ENCODE measurements around the gene LYRM7.
"Not testable (repeated sequence)": the region's sequence is repeated elsewhere in the genome, so short reads cannot be mapped to it uniquely, and the experiment has no call there.

The LYRM7 gene

DNA sequence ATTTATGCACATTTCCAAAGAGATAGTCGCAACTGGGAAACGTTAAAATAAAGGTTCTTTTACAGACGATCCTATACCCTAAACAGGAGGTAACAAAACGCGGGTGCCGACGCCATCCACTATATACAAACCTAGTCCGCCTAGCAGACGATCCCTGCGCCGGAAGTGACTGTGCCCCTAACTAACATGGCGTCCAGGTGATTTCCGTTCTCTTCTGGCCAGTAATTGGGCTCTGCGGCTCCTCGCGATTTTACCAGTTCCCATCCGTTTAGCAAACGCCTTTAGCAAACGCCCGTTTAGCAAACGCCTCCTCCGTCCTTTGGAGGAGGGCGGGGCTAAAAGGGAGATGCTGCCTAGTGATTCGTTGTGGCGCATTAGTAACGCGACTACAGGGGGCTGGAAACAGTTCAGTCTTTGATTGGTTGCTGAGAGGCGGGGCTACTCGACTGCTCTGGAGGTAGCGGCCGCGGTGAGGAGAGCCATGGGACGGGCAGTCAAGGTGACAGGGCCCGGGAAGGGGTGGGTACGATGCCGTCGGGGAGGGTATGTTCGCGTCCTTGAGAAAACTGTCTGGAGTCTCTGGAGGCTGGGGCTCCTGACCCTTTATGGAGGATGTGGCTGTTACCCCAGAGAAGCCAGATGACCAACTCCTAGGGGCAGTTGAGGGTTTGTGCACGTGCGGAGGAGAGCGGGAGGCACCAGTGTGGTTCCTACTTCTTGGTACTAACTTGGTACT is at the start of gene LYRM7:
Gene LYRM7, plus strand, starts transcription at position 405 of the 736 bp plus-strand sequence. Its CDS starts 77 bp downstream, at position 482.
- DNase-seq = peak; percentile 64 to 100 (median 93)

DNA sequence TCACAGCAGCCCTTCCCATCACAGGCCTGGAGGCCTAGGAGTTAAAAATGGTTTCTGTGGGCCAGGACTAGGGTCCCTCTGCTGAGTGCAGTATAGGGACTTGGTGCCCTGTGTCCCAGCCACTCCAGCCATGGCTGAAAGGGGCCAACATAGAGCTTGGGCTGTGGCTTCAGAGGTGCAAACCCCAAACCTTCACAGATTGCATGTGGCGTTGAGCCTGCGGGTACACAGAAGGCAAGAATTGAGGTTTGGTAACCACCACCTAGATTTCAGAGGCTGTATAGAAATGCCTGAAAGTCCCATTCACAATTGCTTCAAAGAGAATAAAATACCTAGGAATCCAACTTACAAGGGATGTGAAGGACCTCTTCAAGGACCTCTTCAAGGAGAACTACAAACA is 43.5 kb upstream of the LYRM7 start:
- DNase-seq = not testable (repeated sequence)

GRCh38 chr5:131129306-131129705 is 41.4 kb upstream of the LYRM7 start:
- no peak for DNase-seq

GRCh38 chr5:131133091-131133490 is 37.7 kb upstream of the LYRM7 start:
- DNase-seq = not testable (repeated sequence)

- not testable (repeated sequence) for DNase-seq
Measured at GRCh38 chr5:131138406-131138805, 32.3 kb upstream of the LYRM7 start.

DNA sequence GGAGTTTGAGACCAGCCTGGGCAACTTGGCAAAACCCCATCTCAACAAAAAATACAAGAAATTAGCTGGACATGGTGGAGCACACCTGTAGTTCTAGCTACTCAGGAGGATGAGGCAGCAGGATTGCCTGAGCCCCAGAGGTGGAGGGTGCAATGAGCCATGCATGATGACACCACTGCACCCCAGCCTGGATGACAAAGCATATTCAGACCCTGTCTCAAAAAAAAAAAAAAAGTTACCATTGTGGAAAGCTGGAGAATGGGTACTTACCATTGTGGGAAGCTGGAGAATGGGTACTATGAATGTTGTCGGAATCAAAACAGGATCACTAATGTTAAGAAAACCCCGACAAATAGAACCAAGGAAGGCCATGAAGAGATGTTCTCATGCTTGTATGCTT is 31.4 kb upstream of the LYRM7 start:
- no peak for DNase-seq

DNA sequence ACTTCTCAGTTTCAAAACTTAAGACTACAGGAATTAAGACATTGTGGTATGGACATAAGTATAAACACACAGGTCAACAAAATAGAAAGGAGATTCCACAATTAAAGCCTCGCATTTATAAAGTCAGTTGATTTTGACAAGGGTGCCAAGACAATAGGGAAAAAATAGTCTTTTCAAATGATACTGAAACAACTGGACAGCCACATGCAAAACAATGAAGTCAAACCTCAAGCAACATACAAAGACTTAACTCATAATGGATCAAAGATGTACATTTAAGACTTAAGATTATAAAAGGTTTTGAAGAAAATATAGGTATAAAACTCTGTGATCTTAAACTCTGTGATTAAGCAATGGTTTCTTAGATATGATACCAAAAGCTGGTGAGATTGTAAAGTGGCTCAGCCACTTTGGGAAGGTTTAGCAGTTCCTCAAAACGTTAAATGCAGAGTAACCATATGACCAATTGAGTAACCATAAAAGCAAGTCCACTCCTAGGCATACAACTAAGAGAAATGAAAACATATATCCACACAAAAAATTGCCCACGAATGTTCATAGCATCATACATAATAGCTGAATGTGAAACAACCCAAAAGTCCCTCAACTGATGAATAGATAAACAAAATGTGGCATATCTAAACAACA is 27.6 kb upstream of the LYRM7 start:
- DNase-seq = no peak

DNA sequence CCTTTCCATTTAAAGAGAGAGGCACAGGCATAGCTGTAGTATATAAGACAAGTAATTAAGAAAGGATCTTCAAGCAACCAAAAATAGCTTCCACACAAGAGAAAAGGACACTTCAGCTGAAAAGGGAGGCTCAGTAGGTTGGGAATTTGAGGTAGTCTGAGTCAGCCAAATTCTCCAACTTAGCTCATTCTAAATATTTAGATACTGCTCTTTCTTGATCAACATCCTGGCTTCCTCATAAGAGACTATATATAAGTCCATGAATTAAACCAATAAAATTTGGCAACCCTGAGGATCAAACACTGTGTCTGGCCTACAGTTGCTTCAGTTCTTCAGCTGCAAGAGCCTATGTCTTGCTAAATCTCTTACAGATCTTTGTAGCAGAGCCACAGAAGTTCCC is 23.5 kb upstream of the LYRM7 start:
- no peak for DNase-seq

DNA sequence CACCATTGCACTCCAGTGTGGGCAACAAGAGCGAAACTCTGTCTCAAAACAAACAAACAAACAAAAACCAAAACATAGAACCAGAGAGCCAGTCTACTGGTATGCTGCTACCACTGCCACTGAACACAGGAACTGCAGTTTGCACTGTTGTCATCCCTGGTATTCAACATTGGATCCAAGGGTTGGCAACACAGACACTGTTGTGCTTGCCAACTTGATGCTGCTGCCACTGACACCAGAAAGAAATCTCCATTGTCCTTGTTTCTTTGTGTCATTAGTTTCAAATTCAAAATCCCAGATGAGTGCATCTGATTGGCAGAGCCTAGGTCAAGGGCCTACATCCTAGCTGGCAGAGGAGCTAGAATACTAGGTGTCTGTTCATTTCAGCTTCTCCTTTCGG is 21.9 kb upstream of the LYRM7 start:
- DNase-seq = peak in 9 of 14 donors; percentile 4 to 41 (median 25)

GRCh38 chr5:131150408-131150807 is 20.3 kb upstream of the LYRM7 start:
- DNase-seq = no peak

- no peak for DNase-seq
Measured at GRCh38 chr5:131151216-131151615, 19.5 kb upstream of the LYRM7 start.

- DNase-seq = no peak
Measured at GRCh38 chr5:131156385-131156784, 14.4 kb upstream of the LYRM7 start.

DNA sequence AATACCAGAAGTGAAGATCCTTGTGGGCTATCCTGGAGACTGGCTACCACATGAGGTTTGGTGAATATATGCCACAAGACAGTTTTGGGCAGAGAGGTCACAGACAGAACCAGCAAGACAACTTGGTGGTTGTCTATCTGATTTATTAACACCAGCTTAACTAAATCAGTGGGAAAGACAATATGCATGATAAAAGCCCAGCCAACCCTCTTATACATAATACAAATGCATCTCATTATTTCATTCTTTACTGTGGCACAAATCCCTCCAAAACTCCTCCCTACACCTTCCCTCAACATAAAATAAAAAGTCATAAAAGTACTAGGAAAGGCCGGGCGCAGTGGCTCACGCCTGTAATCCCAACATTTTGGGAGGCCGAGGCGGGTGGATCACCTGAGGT is 13.8 kb upstream of the LYRM7 start:
- DNase-seq = no peak

- no peak for DNase-seq
Measured at GRCh38 chr5:131160134-131160533, 10.6 kb upstream of the LYRM7 start.

DNA sequence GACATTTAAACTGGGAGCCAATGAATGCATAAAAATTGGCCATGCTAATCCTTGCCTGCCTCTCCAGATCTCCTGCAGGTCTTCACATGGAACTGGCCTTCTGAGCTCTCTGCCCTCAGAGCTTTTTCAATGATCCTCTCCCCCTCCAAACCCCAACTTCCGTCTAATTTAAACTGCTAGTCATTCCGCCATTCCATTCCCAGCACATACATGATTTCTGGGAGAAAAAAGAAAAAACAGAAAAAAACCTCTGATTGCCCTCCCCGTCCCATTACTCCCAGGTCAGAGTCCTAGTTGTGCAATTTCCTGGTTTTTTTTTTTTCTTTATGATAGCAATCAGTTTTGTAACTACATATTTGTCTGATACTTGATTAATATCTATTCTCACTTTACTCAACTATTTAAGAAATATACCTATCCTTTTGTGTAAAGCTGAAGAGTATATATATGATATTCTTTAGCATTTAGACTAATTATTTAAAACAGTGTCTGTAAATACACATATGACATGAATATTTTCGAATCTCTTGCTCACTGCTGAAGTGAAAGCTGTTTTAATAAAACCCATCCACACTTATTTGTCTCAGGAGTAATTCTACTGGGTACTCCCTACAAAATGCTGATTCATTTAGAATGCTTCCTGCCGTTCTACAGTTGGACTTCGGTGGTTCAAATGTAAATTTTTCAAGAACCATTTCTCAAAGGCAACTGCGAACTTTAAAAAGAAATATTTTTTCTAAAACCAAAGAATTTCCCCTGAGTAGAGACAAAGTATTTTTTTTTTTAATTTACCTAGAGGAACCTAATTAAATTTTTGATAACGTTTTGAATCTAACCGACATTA is 7.2 kb upstream of the LYRM7 start:
- no peak for DNase-seq

DNA sequence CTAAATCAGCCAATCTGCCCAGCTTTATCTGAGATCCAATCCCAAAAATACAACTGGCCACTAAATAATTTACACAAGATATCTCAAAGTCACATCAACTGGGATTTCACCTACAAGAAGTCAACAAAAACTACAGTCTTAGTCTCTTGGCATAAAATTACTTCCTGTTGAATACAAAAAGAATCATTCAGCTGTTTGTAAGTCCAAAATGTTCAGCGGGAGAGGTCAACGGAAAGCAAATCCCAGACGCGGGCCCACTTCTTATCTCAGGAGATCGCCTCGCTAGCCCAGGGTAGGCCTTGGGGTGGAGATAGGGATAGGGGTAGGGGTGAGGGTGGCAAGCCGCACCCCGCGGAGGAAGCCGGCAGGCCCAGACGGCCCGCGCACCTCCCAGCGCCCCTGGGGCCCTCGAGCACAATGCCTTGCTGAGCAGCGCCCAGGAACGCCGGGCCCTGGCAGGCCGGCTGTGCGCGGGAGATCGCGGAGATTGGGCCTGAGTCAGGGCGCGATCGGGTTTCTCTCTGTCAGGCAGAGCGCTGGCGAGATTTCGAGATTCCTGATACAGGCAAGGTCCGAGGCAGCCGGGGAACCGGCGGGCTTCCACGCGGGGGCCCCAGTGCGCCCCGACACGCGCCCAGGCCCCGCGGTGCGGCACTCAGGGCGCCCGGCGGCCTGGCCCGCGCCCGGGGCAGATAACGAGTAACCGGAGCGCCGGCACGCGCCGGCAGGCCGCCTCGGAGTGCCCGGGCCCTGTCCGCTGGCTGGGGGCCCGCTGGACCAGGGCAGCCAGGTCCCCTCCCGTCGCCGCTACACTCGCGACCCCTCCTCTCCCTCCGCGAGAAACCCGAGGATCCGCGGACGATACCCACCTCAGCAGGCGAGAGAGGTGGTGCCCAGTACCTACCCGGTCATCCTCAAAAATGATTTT is 6.3 kb upstream of the LYRM7 start:
- DNase-seq = peak in 13 of 14 donors; percentile 33 to 87 (median 70)

DNA sequence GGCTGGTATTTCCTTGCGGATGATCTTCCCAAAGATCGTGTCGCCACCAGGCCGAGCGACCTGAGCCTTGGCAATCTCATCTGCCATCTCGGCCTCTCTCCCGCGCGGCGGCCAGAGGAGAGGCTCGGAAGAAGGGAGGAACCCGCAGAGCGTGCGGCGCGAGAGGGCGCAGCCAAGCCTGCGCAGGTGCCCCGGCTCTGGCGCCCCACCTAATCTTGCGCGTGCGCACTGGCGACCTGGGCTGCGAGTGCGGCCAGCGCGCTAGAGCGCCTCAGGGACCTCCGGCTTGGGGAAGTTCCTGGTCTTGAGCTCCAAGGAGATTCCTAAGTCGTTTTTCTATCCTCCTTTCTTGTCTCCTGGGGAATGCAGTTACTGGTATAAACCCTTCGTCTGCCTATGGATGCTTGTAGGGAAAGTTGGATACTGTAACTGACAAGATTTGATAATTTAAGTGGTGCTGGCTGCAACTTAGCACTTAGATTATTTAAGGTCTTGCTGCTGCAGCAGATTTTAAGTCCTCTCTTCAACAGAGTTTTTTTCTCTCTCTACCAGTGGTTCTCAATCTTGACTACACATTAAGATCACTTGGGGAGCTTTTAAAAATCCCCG is 5.5 kb upstream of the LYRM7 start, which contains the start of gene HINT1:
Gene HINT1, minus strand, starts transcription at position 138 of the 609 bp plus-strand sequence. Its CDS starts 51 bp downstream, at position 87.
- peak; percentile 3 to 90 (median 80) for DNase-seq

GRCh38 chr5:131167615-131168014 is 3.1 kb upstream of the LYRM7 start:
- DNase-seq = no peak

- DNase-seq = no peak
Measured at GRCh38 chr5:131169810-131170539, 769 bp upstream of the LYRM7 start.

- peak in 1 of 14 donors; percentile 37 for DNase-seq
Measured at GRCh38 chr5:131171276-131171810, 599 bp downstream of the LYRM7 start.
